Stimulated activated naive CD8-positive, alpha-beta T cell treated with anti-CD3 and anti-CD28 coated beads, Interleukin-15, amount 100 ng/mL, for 72 hours (primary cell): ENCODE measurements around the gene DGKB.

Experiments used
- ATAC-seq: fragments of 150-1000 bp; cut with Tn5 transposase; 2 replicates; pipeline ENCODE4 v1.10.0; 2021; ENCODE audit warnings: mild to moderate bottlenecking, moderate library complexity
- DNase-seq, 2 donors: peaks; one replicate each; pipeline ENCODE4 v3.0.0; 2021 to 2022
- H3K27ac Mint-ChIP-seq, 2 donors: one replicate each; pipeline ENCODE4 v1.8.0; 2022; ENCODE audit warnings: mild to moderate bottlenecking in 2 of 2, mixed read lengths in 2 of 2, moderate library complexity in 2 of 2
- H3K27me3 Mint-ChIP-seq: one replicate; pipeline ENCODE4 v1.8.0; 2022; ENCODE audit warnings: mixed read lengths
- H3K4me1 Mint-ChIP-seq: one replicate; pipeline ENCODE4 v1.8.0; 2022; ENCODE audit warnings: mild to moderate bottlenecking, mixed read lengths
- H3K4me3 Mint-ChIP-seq, 2 donors: one replicate each; pipeline ENCODE4 v1.8.0; 2022; ENCODE audit warnings: mild to moderate bottlenecking in 2 of 2, mixed read lengths in 2 of 2, moderate library complexity in 1 of 2
- H3K9me3 Mint-ChIP-seq, 2 donors: one replicate each; pipeline ENCODE4 v1.8.0; 2022; ENCODE audit warnings: mixed read lengths in 2 of 2

DGKB gene

DNA sequence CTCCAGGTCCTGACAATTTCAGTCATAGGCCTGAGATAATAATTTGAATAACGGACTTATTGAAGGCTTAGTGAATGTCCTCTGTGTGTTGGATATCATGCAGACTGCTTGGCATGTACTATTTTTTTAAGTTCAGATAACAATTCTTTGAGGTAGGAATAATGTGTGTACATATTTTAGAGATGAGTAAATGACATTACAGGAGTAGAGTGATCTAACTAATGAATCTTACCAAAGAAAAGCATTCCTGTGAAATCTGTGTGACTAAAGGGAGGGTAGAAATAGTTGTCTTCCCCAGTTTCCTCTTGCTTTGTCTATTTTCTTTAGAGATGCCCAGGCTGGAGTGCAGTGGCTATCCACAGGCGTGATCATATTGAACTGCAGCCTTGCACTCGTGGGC lies 521.2 kb downstream of the DGKB start:
- H3K27me3 Mint-ChIP-seq: no peaks in the 10 kb centered on the region
- H3K9me3 Mint-ChIP-seq: peaks cover 0 to 4% of the 10 kb centered on the region in 2 donors
- no peak for ATAC-seq
- DNase-seq: no peak
- no peaks in the 10 kb centered on the region for H3K4me1 Mint-ChIP-seq
- no peak overlapping the region for H3K4me3 Mint-ChIP-seq
- peak overlapping the region in 1 of 2 donors; percentile 54 for H3K27ac Mint-ChIP-seq

DNA sequence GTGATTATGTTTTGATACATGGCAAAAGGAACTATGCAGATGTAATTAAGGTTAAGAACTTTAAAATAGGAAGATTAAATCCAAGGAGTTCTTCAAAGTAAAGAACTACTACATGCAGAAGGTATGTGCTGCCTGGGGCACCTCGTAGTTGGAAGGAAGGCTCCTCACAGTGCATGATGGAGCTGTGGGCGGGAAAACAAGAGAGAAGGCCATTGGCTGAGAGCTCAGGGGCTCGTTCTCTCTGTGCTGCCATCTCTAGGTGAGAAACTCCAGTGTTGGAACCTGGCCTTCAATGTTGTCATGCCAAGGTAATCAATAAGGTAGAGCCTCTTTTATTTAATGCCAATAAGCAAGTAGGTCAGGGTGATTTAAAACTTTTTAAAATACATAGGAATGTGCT lies 521.7 kb downstream of the DGKB start:
- no peak for ATAC-seq
- peaks cover 0 to 4% of the 10 kb centered on the region in 2 donors for H3K9me3 Mint-ChIP-seq
- no peaks in the 10 kb centered on the region for H3K4me1 Mint-ChIP-seq
- no peak for DNase-seq
- H3K27me3 Mint-ChIP-seq: no peaks in the 10 kb centered on the region
- no peak overlapping the region for H3K4me3 Mint-ChIP-seq
- no peak overlapping the region for H3K27ac Mint-ChIP-seq

GRCh38 chr7:14377646-14378266 lies 524.8 kb downstream of the DGKB start:
- H3K27ac Mint-ChIP-seq: no peak overlapping the region
- H3K4me3 Mint-ChIP-seq: no peak overlapping the region
- H3K9me3 Mint-ChIP-seq: peaks cover 0 to 9% of the 10 kb centered on the region in 2 donors
- H3K4me1 Mint-ChIP-seq: no peaks in the 10 kb centered on the region
- ATAC-seq: no peak
- no peaks in the 10 kb centered on the region for H3K27me3 Mint-ChIP-seq
- DNase-seq: no peak

DNA sequence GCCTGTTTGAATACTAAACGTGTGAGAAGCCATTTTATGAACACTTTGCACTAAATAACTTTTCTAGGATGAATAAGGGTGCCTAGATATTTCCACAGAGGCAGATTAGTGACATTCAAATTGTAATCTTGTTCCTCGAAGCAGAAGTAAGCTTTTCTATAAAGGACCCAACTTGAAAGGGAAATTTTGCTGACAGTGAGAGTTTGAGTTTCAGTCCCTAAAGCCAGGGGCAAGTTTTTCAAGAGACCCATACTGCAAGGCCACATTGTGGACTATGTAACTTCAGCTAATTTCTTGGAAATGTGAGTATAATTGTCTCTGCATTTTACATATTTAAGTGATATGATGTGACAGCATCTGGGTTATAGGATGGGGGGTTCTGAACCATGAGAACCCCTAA lies 525.8 kb downstream of the DGKB start:
- Mint-ChIP-seq H3K4me1 (no peaks in the 10 kb centered on the region), H3K4me3 (no peak overlapping the region)
- no peak for ATAC-seq

GRCh38 chr7:14375998-14376397 lies 526.6 kb downstream of the DGKB start:
- no peak overlapping the region for H3K27ac Mint-ChIP-seq

More for the DNA sequence above, 525.8 kb downstream of the DGKB start:
- no peak for DNase-seq
- Mint-ChIP-seq H3K9me3 (peaks cover 0 to 9% of the 10 kb centered on the region in 2 donors), H3K27me3 (no peaks in the 10 kb centered on the region), H3K27ac (no peak overlapping the region)

GRCh38 chr7:14374336-14374735 lies 528.2 kb downstream of the DGKB start:
- H3K27ac Mint-ChIP-seq: no peak overlapping the region
- no peaks in the 10 kb centered on the region for H3K4me1 Mint-ChIP-seq
- H3K4me3 Mint-ChIP-seq: no peak overlapping the region
- H3K27me3 Mint-ChIP-seq: no peaks in the 10 kb centered on the region
- no peak for DNase-seq
- no peak for ATAC-seq
- peaks cover 3 to 9% of the 10 kb centered on the region in 2 donors for H3K9me3 Mint-ChIP-seq

More at GRCh38 chr7:14375998-14376397, 526.6 kb downstream of the DGKB start:
- H3K9me3 Mint-ChIP-seq: peaks cover 0 to 9% of the 10 kb centered on the region in 2 donors
- H3K4me1 Mint-ChIP-seq: no peaks in the 10 kb centered on the region
- ATAC-seq (no peak), DNase-seq (no peak)
- H3K4me3 Mint-ChIP-seq: no peak overlapping the region
- no peaks in the 10 kb centered on the region for H3K27me3 Mint-ChIP-seq

GRCh38 chr7:14368285-14368684 lies 534.3 kb downstream of the DGKB start:
- H3K4me1 Mint-ChIP-seq: no peaks in the 10 kb centered on the region
- no peaks in the 10 kb centered on the region for H3K27me3 Mint-ChIP-seq
- no peak overlapping the region for H3K27ac Mint-ChIP-seq
- no peak for DNase-seq
- ATAC-seq: no peak
- H3K9me3 Mint-ChIP-seq: peaks cover 6 to 15% of the 10 kb centered on the region in 2 donors
- no peak overlapping the region for H3K4me3 Mint-ChIP-seq

GRCh38 chr7:14351167-14351566 lies 551.4 kb downstream of the DGKB start:
- no peak overlapping the region for H3K4me3 Mint-ChIP-seq
- DNase-seq (no peak), ATAC-seq (no peak)
- H3K27ac Mint-ChIP-seq: no peak overlapping the region
- no peaks in the 10 kb centered on the region for H3K4me1 Mint-ChIP-seq
- no peaks in the 10 kb centered on the region for H3K9me3 Mint-ChIP-seq
- no peaks in the 10 kb centered on the region for H3K27me3 Mint-ChIP-seq

DNA sequence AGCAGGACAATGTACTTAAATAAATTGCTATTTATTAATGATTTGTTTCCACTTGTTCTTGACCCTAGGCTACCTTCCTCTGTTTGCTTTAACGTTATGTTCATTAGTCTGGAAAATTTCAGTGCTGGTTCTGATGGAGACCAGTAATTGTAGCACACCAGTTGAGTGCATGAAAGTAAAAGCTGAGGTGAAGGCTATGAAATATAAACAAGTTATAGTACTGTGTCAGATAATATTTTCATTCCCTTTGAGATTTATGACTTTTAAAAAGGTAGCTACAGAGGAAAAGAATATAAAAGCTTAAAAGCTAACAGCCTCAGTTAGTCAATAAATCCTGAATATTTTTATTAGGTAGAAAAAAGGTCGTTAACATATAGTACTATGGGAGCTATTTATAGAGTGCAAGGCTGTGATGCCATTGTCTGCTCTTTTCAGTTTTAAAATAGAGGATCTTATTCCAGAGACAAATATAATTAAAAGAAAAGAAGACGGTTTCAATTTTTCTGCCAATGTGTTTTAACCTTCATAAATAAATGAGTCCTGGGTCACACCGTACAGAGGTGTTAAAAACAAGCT lies 561.3 kb downstream of the DGKB start:
- no peak overlapping the region for H3K27ac Mint-ChIP-seq
- DNase-seq (no peak), ATAC-seq (no peak)
- no peaks in the 10 kb centered on the region for H3K4me1 Mint-ChIP-seq
- no peaks in the 10 kb centered on the region for H3K27me3 Mint-ChIP-seq
- no peak overlapping the region for H3K4me3 Mint-ChIP-seq
- H3K9me3 Mint-ChIP-seq: no peaks in the 10 kb centered on the region

DNA sequence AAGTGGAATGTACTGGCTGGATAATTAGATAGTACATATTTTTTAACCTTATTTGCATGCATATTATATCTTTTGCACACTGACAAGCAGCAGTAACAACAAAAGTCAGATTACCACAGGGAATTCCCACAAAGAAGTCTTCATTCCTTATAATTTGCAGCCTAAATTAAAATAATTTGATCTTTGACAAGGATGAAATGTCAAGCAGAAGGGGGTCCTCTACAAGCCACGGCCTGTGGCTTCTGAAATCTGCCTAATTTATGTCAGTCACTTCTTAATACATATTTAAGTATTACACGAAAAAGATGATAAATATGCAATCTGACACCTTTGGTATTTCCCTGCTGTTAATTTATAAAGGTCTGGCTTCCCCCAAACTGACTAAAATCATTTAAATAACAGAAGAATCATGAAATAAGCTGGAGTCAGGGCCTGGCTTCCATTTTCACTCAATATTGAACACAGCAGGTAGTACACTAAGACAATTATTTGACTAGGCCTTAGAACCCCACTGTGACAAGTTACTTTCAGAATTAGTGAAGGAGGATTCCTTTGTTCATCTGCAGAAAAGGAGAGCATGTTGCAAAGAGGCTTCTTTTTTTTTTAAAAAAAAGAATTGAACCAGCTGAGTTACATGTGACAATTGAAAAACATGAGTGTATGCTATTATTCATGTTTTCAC lies 562.0 kb downstream of the DGKB start:
- Mint-ChIP-seq H3K27me3 (no peaks in the 10 kb centered on the region), H3K4me3 (no peak overlapping the region), H3K27ac (no peak overlapping the region), H3K9me3 (no peaks in the 10 kb centered on the region), H3K4me1 (no peaks in the 10 kb centered on the region)
- no peak for DNase-seq
- ATAC-seq: no peak

GRCh38 chr7:14339861-14340260 lies 562.7 kb downstream of the DGKB start:
- Mint-ChIP-seq H3K4me3 (no peak overlapping the region), H3K27me3 (no peaks in the 10 kb centered on the region), H3K9me3 (no peaks in the 10 kb centered on the region), H3K27ac (no peak overlapping the region), H3K4me1 (no peaks in the 10 kb centered on the region)
- DNase-seq (no peak), ATAC-seq (no peak)

GRCh38 chr7:14336256-14336655 lies 566.3 kb downstream of the DGKB start:
- ATAC-seq (no peak), DNase-seq (no peak)
- Mint-ChIP-seq H3K27ac (no peak overlapping the region), H3K4me1 (no peaks in the 10 kb centered on the region), H3K9me3 (no peaks in the 10 kb centered on the region), H3K4me3 (no peak overlapping the region), H3K27me3 (no peaks in the 10 kb centered on the region)

DNA sequence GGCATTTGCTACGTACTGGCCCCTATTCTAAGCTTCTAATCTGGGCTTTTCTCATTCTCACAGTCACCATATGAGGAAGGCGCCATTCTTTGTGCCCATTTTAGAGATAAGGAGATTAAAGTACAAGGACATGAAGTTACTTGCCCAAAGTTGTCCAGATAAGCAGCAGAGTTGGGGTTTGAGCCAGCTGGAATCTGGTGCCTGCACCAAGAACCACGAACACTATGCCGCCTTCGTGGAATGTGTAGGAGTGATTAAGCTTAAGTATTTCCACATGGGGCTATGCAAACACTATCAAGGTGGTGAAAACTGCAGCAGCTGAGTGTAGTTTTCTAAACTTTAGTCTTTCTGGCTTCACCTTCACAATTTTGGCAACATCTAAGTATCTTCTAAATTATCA lies 570.4 kb downstream of the DGKB start:
- no peaks in the 10 kb centered on the region for H3K4me1 Mint-ChIP-seq
- no peaks in the 10 kb centered on the region for H3K27me3 Mint-ChIP-seq
- H3K27ac Mint-ChIP-seq: no peak overlapping the region
- no peak for ATAC-seq
- no peaks in the 10 kb centered on the region for H3K9me3 Mint-ChIP-seq
- H3K4me3 Mint-ChIP-seq: no peak overlapping the region
- no peak for DNase-seq

- Mint-ChIP-seq H3K4me3 (no peak overlapping the region), H3K4me1 (no peaks in the 10 kb centered on the region), H3K9me3 (peaks cover 11 to 12% of the 10 kb centered on the region in 2 donors), H3K27ac (peak overlapping the region in 1 of 2 donors; percentile 34), H3K27me3 (no peaks in the 10 kb centered on the region)
- ATAC-seq (no peak), DNase-seq (no peak)
Observed at GRCh38 chr7:14324767-14325166, 577.8 kb downstream of the DGKB start.

DNA sequence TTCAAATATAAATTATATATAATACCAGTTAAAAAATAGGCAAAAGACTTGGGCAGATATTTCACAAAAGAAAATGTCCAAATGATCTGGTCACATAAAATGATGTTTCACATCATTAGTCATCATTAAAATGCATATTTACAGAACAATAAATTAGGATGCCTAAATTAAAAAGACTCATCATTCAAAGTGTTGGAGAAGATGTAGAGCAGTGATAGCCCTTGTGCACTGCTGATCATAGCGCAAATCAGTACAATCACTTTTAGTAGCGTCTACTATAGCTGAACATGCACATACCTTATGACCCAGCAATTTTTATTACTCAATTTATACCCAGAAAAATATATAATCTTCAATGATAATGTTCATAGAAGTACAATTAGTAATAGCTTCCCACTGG lies 579.8 kb downstream of the DGKB start:
- Mint-ChIP-seq H3K4me3 (no peak overlapping the region), H3K27ac (no peak overlapping the region), H3K9me3 (peaks cover 12 to 13% of the 10 kb centered on the region in 2 donors), H3K27me3 (no peaks in the 10 kb centered on the region), H3K4me1 (no peaks in the 10 kb centered on the region)
- DNase-seq (no peak), ATAC-seq (no peak)

- Mint-ChIP-seq H3K4me3 (no peak overlapping the region), H3K27me3 (no peaks in the 10 kb centered on the region), H3K9me3 (peaks cover 12 to 13% of the 10 kb centered on the region in 2 donors), H3K27ac (no peak overlapping the region), H3K4me1 (no peaks in the 10 kb centered on the region)
- DNase-seq (no peak), ATAC-seq (no peak)
Observed at GRCh38 chr7:14321947-14322346, 580.6 kb downstream of the DGKB start.
